Endothelial cell (in vitro differentiated cells): ENCODE results near the gene SLC9A9. TPM values are rescaled to one million over a fixed set of nuclear protein-coding genes. Genes with fewer than 3 reads are reported as not detected.

Source experiments
- DNase-seq: peaks from one replicate; pipeline ENCODE4 v3.0.0; 2021; ENCODE audit warnings: low spot score
- H3K27ac Mint-ChIP-seq: one replicate; pipeline ENCODE4 v1.8.0; 2021; ENCODE audit warnings: mixed read lengths, inconsistent platforms; ENCODE audit not compliant: unreplicated experiment
- H3K27me3 Mint-ChIP-seq: one replicate; pipeline ENCODE4 v1.8.0; 2021; ENCODE audit warnings: mild to moderate bottlenecking, moderate library complexity, mixed read lengths, inconsistent platforms; ENCODE audit not compliant: unreplicated experiment
- H3K36me3 Mint-ChIP-seq: one replicate; pipeline ENCODE4 v1.8.0; 2021; ENCODE audit warnings: mild to moderate bottlenecking, low read depth, mixed read lengths, inconsistent platforms; ENCODE audit not compliant: unreplicated experiment
- H3K4me1 Mint-ChIP-seq: one replicate; pipeline ENCODE4 v1.8.0; 2021; ENCODE audit warnings: mild to moderate bottlenecking, mixed read lengths, inconsistent platforms; ENCODE audit not compliant: unreplicated experiment
- H3K4me3 Mint-ChIP-seq: one replicate; pipeline ENCODE4 v1.8.0; 2021; ENCODE audit warnings: mild to moderate bottlenecking, mixed read lengths, inconsistent platforms; ENCODE audit not compliant: unreplicated experiment
- H3K9me3 Mint-ChIP-seq: one replicate; pipeline ENCODE4 v1.8.0; 2021; ENCODE audit warnings: mixed read lengths, inconsistent platforms; ENCODE audit not compliant: unreplicated experiment
- CTCF ChIP-seq: fragments of 200-600 bp; sonication (generic); IDR thresholded peaks from one replicate; pipeline ENCODE4 v1.5.0; 2021; ENCODE audit warnings: antibody characterized with exemption; ENCODE audit not compliant: unreplicated experiment
- total RNA-seq: library from RNA; stranded (reverse); fragmentation: NEBNext Ultra II Directional; extraction: Animal tissue kit (Norgen Biotek cat#: 25700); gene quantifications from one replicate; pipeline ENCODE4 v1.2.1, GENCODE V29; 2021; ENCODE audit not compliant: unreplicated experiment

Gene SLC9A9
- total RNA-seq, 1 donor from 2014 or later = 7.9 TPM

GRCh38 chr3:143604402-143605185 lies 243.7 kb downstream of the SLC9A9 start:
- Mint-ChIP-seq H3K4me3 (no peak overlapping the region), H3K4me1 (peaks cover 2% of the 10 kb centered on the region), H3K27me3 (no peaks in the 10 kb centered on the region), H3K36me3 (no peaks in the 10 kb centered on the region), H3K9me3 (no peaks in the 10 kb centered on the region), H3K27ac (no peak overlapping the region)
- no peak for DNase-seq
- TF ChIP-seq CTCF = no peak

GRCh38 chr3:143603774-143604173 lies 244.5 kb downstream of the SLC9A9 start:
- H3K27ac Mint-ChIP-seq = no peak overlapping the region
- TF ChIP-seq CTCF = no peak

GRCh38 chr3:143601723-143602484 lies 246.4 kb downstream of the SLC9A9 start:
- Mint-ChIP-seq H3K9me3 (no peaks in the 10 kb centered on the region), H3K36me3 (no peaks in the 10 kb centered on the region), H3K4me3 (no peak overlapping the region), H3K27me3 (no peaks in the 10 kb centered on the region), H3K4me1 (peaks cover 10% of the 10 kb centered on the region), H3K27ac (no peak overlapping the region)
- DNase-seq = no peak
- TF ChIP-seq CTCF = no peak

More at GRCh38 chr3:143603774-143604173, 244.5 kb downstream of the SLC9A9 start:
- no peaks in the 10 kb centered on the region for H3K36me3 Mint-ChIP-seq
- no peak overlapping the region for H3K4me3 Mint-ChIP-seq
- no peaks in the 10 kb centered on the region for H3K9me3 Mint-ChIP-seq
- no peak for DNase-seq
- H3K27me3 Mint-ChIP-seq = no peaks in the 10 kb centered on the region
- peaks cover 4% of the 10 kb centered on the region for H3K4me1 Mint-ChIP-seq

GRCh38 chr3:143600756-143601718 lies 247.2 kb downstream of the SLC9A9 start:
- TF ChIP-seq CTCF = no peak
- H3K4me3 Mint-ChIP-seq = no peak overlapping the region
- no peak overlapping the region for H3K27ac Mint-ChIP-seq
- H3K4me1 Mint-ChIP-seq = peaks cover 10% of the 10 kb centered on the region
- H3K9me3 Mint-ChIP-seq = no peaks in the 10 kb centered on the region
- no peaks in the 10 kb centered on the region for H3K27me3 Mint-ChIP-seq
- H3K36me3 Mint-ChIP-seq = no peaks in the 10 kb centered on the region
- DNase-seq = no peak
